HG02970 (cell line): Measurements from ENCODE around the gene GPR139.

Source experiments
- ATAC-seq: cut with Tn5 transposase; IDR thresholded peaks from one replicate; pipeline ENCODE4 v1.9.1; 2021; ENCODE audit warnings: mild to moderate bottlenecking, moderate library complexity, moderate number of reproducible peaks; ENCODE audit not compliant: unreplicated experiment, low FRiP score

GPR139 gene

DNA sequence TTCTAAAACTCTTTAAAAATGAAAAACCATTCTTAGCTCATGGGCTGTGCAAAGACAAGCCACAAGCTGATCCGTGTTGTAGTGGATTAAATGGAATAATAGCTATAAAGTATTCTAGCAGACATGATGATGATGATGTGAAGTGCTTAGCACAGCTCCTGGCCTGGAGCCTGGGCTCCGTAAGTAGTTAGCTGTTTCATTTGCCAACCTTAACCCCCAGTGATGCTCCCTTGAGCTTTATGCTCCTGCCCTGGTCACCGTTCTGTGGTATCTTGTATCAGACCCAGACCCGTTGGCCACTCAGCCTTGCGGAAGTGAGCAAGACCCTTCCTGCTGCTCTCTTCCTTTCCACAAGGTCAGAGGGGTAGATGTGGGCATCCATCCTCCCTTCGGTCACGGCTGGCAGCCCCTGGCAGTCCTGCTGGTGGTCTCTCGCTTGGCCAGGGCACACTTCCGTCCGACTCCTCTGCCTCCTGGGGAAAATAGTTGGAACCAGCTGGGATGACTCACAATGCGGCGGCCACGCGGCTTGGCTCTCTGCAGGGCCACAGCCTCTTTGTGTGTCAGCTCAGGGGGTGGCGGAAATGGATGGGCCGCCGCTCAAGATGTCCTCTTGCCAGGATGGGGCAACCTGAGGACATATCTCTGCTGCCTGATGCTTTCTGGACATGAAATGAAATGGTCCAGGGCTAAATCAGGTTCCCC is 79.1 kb downstream of the GPR139 start:
- no peak for ATAC-seq

DNA sequence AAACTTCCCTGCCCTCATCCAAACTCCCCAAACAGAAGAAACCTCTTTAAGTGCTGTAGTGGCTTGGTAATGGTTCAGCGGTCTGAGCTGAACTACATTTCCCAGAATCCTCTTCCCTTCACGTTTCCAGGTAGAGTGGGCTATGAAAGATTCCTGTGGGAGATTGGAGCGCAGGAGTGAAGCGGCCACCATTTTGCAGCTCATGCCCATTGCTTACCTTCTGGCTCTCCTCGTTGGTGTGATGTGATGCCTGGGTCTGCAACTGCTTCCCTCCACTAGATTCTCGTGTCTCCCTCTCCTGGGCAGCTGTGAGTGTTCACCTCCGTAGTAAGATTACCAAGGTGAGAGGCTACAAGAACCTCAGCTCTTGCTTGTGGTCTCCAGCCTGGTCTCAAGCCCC is 82.1 kb downstream of the GPR139 start:
- no peak for ATAC-seq

DNA sequence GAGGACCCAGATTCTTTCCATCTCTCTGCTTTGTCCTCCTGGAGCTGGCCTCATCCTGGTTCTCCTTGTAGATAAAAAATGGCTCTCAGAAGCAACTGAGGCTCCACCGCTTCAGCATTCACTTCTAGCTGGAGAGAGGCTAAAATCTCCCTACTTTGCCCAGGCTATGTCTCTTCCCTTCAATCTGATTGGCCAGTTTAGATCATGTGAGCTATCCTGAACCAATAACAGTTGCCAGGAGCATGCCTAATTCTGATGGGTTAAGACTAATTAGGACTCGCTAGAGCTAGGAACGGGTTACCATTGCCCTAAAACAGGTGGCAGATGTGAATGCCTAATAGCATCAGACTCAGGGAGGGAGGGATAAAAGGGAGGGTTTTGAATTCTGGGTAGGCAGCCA is 89.6 kb downstream of the GPR139 start:
- no peak for ATAC-seq
